SKM-1 treated with dmso at 0.1 percent for 144 hours (cell line): ENCODE results near the gene TRAF3IP3.
"Not testable (repeated sequence)": the region's sequence is repeated elsewhere in the genome, so short reads cannot be mapped to it uniquely, and the experiment has no call there.

Experiments
- DNase-seq: peaks from one replicate; lab custom pipeline; 2025; ENCODE audit not compliant: unreplicated experiment; lab: John Stamatoyannopoulos, UW

Gene TRAF3IP3

DNA sequence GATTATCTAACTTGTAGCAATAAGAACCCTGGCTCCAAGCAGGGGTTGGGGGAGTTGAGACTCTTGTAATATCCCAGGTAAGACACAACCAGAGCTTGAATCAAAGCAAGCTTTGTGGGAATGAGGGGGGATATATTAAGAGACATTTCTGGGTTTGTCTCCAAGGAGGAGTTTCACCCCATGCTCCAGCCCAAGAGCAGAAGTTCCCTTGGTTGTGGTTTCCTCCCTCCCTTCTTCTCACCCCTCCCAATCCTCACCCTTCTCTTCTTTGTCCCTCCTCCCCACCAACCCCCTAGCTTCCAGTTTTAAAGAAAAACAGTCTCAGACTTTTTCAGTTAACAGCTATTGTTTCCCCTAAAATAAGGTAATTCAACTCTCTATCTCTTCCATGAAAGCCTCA is 11.9 kb downstream of the TRAF3IP3 start:
- DNase-seq = peak; percentile 69

GRCh38 chr1:209768354-209768774 is 12.5 kb downstream of the TRAF3IP3 start:
- DNase-seq = peak; percentile 55

- DNase-seq = peak; percentile 81
Measured at GRCh38 chr1:209769171-209769904, 13.5 kb downstream of the TRAF3IP3 start.

DNA sequence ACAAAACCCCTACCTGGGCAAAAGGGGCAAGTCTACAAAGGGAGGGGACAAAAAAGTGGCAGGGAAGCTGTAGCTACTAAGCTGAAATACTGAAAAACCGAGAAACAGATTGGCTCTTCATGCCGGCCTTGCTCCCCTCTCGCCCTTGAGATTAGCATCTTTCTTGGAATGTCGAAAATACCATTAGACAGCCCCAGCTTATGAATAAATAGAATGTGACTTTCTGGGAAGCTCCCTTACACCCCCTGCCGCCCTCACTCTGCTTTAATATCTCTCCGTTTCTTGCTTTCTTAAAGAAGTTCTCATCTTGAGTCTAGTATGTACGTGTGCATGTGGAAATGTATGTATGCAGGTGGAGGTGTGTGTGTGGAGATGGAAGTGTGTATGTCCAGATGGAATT is 14.1 kb downstream of the TRAF3IP3 start:
- peak; percentile 34 for DNase-seq

DNA sequence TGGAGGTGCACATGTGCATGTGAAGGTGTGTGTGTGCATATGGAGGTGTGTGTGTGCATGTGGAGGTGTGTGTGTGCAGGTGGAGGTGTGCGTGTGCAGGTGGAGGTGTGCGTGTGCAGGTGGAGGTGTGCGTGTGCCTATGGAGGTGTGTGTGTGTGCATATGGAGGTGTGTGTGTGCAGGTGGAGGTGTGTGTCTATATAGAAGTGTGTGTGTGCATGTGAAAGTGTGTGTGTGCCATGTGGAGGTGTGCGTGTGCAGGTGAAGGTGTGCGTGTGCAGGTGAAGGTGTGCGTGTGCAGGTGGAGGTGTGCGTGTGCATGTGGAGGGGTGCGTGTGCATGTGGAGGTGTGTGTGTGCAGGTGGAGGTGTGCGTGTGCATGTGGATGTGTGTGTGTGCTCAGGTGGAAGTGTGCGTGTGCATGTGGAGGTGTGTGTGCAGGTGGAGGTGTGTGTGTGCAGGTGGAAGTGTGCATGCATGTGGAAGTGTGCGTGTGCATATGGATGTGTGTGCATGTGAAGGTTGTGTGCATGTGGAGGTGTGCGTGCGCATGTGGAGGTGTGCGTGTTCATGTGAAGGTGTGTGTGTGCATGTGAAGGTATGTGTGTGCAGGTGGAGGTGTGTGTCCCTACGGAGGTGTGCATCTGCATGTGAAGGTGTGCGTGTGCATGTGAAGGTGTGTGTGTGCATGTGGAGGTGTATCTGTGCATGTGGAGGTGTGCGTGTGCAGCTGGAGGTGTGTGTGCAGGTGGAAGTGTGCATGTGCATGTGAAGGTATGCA is 15.0 kb downstream of the TRAF3IP3 start:
- DNase-seq = no peak

- no peak for DNase-seq
Measured at GRCh38 chr1:209772126-209772525, 16.3 kb downstream of the TRAF3IP3 start.

DNA sequence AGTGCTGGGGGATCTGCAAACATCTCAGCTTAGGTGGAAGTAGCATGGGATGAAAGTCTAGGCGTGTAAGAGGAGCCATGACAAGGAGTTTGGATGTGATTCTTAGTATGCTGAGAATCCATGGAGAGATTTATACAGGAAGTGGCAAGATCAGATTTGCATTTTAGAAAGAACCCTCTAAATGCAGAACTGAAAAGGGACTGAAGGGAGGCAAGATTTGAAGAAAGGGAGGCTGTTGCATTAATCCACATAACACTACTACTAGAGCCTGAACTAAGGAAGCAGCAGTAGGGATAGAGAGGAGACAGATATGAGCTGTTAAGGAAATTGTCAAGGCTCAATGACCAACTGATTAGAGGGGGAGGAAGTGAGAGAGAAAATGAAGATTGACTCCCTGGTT is 18.7 kb downstream of the TRAF3IP3 start:
- no peak for DNase-seq

GRCh38 chr1:209775678-209776077 is 19.8 kb downstream of the TRAF3IP3 start:
- no peak for DNase-seq

GRCh38 chr1:209777587-209777986 is 21.7 kb downstream of the TRAF3IP3 start:
- DNase-seq = no peak

DNA sequence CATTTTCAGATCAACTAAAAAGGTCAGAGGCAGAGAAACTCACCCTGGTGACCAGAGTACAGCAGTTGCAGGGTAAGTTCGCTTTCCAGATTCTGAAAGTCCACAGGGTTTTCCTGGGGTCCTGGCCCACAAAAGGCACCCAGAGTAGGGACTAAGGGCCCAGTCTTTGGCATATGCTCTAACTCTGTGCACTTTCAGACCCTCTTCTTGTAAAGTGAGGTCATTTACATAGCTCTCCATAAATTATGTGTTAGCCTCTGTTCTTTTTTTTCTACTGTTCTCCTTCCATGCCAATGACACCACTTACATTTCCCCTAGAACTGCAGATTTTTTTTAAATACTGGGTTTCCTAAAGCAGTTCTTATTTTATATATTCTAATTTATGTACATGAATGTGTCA is 22.2 kb downstream of the TRAF3IP3 start:
- DNase-seq = no peak

DNA sequence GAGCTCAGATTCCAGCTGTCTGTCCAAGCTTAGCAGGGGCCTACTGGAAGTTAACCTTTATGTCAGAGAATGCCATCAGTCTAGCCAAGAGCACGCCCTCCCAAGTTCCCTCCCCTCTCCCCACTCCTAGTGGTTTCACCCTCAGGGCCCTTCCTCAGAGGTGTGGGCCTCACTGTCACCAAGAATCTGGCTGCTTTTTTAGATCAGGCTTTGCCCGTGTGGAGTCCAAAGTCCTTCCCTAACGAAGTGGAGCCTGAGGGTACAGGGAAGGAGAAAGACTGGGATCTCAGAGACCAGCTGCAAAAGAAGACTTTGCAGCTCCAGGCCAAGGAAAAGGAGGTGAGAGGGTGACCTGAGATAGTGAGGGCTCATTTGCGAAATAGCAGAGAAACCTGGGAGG is 24.4 kb downstream of the TRAF3IP3 start:
- DNase-seq = no peak

GRCh38 chr1:209783386-209783785 is 27.5 kb downstream of the TRAF3IP3 start:
- DNase-seq = no peak

DNA sequence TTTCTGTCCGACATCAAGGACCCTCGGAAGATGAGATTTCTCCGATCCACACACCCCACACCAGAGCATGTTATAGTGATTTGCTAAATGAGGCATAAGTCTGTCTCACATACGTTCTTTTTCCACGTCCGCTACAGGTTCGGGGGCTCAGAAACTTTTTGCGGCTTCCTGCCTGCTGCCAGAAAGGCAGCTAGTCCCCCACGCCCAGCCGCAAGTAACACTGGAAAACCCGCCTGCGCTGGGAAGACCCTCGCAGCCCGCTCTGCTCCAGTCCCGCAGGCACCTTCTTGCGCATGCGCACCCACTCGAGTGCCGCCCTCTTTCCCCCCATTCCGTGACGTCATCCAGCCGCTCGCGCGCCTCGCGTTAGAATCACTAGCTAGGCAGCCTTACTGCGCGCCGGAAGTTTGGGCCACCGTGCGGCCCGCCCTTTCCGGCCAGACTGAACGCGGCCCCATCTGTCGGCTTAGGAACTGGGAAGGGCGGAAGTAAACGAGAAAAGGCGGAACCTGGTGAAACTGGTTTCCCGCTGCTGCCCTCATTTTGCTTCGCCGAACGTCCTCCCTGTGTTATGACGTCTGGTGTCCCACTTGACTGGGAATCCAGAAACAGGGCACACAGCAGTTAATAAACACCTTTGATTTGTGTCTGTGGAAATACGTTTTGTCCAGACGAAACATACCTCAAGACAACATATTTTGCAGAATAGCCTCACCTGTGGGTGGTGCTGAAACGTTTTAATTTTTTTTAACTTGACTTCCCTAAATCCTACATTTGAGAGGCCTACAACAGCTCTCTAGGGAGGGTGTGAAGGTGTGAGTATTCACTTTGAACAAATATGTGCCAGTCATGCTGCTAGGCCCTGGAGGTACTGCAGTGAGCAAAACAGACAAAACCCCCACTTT is 28.7 kb downstream of the TRAF3IP3 start, which contains the start of gene C1orf74:
Gene C1orf74, minus strand, starts transcription at position 295 of the 905 bp plus-strand sequence. CDS start 925 bp downstream, outside the sequence.
- peak; percentile 99 for DNase-seq

- DNase-seq = no peak
Measured at GRCh38 chr1:209785592-209785991, 29.7 kb downstream of the TRAF3IP3 start.

- no peak for DNase-seq
Measured at GRCh38 chr1:209786146-209786545, 30.3 kb downstream of the TRAF3IP3 start.

- no peak for DNase-seq
Measured at GRCh38 chr1:209787551-209787950, 31.7 kb downstream of the TRAF3IP3 start.

DNA sequence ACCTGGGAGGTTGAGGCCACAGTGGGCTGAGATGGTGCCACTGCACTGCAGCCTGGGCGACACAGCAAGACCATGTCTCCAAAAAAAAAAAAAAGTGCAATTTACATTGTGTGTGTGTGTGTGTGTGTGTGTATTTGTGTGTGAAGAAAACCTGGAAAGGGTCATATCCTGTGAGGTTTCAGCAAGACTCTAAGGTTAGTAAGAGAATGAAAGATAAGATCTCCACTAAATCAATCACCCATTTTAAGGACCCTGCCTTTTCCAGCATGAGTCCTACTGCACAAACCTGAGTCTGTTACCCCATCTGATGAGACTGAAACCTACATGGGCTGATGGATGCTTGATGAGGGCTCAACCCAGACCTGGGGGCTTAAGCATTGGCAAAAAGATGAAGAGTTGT is 33.4 kb downstream of the TRAF3IP3 start:
- DNase-seq = no peak

GRCh38 chr1:209790286-209791193 is 34.7 kb downstream of the TRAF3IP3 start:
- no peak for DNase-seq

DNA sequence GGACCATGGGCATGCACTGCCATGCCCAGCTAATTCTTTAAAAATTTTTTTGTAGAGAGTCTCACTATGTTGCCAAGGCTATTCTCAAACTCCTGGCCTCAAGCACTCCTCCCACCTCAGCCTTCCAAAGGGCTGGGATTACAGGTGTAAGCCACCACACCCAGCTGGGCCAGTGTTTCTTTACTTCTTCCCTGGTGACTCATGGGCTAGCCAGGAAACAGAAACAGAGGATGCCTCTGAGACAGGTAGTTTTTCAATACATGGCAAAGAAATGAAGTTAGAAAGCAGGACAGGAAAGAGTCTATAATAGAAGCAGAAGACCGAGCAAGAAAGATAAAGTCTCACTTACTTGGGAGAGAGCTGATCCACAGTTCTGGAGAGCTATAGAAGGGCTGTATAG is 36.1 kb downstream of the TRAF3IP3 start:
- DNase-seq = no peak

GRCh38 chr1:209793711-209794110 is 37.9 kb downstream of the TRAF3IP3 start:
- not testable (repeated sequence) for DNase-seq
